Stimulated activated memory B cell treated with anti-CD40 and anti-IgM and Interleukin-4, amounts not matched to agents 10 μg/mL and 1 μg/mL and 100 μg/mL, for 72 hours (primary cell): ENCODE measurements around the gene GIT2.
"Not testable (repeated sequence)": the region's sequence is repeated elsewhere in the genome, so short reads cannot be mapped to it uniquely, and the experiment has no call there.

ENCODE experiments used
- ATAC-seq: fragments of 150-1000 bp; cut with Tn5 transposase; 2 replicates; pipeline ENCODE4 v1.10.0; 2021
- H3K27ac Mint-ChIP-seq: one replicate; pipeline ENCODE4 v1.8.0; 2022; ENCODE audit warnings: mild to moderate bottlenecking, mixed read lengths
- H3K27me3 Mint-ChIP-seq: one replicate; pipeline ENCODE4 v1.8.0; 2022; ENCODE audit warnings: mixed read lengths
- H3K36me3 Mint-ChIP-seq: one replicate; pipeline ENCODE4 v1.8.0; 2022; ENCODE audit warnings: mixed read lengths
- H3K4me1 Mint-ChIP-seq: one replicate; pipeline ENCODE4 v1.8.0; 2022; ENCODE audit warnings: mixed read lengths
- H3K4me3 Mint-ChIP-seq: one replicate; pipeline ENCODE4 v1.8.0; 2022; ENCODE audit warnings: mild to moderate bottlenecking, moderate library complexity, mixed read lengths
- H3K9me3 Mint-ChIP-seq: one replicate; pipeline ENCODE4 v1.8.0; 2022; ENCODE audit warnings: mixed read lengths

Gene GIT2

DNA sequence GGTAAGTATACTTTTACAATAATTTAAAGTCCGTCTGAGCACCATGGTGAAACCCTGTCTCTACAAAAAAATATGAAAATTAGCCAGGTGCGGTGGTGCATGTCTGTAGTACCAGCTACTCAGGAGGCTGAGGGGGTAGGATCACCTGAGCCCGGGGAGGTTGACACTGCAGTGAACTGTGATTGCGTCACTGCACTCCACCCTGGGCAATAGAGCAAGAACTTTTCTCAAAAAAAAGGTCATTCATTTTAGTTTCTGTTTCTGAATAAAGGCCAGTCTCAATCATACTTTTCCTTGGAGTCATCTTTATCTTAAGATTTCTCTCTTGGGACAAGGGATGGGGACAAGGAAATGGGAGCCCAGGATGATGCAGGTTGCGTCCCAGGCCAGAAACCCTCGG is 16.0 kb upstream of the GIT2 start:
- H3K4me3 Mint-ChIP-seq: peak overlapping the region; percentile 83
- peaks cover 5% of the 10 kb centered on the region for H3K9me3 Mint-ChIP-seq
- peak; percentile 96 for ATAC-seq
- peaks cover 75% of the 10 kb centered on the region for H3K4me1 Mint-ChIP-seq
- peak overlapping the region; percentile 86 for H3K27ac Mint-ChIP-seq
- H3K36me3 Mint-ChIP-seq: peaks cover 51% of the 10 kb centered on the region
- H3K27me3 Mint-ChIP-seq: no peaks in the 10 kb centered on the region

DNA sequence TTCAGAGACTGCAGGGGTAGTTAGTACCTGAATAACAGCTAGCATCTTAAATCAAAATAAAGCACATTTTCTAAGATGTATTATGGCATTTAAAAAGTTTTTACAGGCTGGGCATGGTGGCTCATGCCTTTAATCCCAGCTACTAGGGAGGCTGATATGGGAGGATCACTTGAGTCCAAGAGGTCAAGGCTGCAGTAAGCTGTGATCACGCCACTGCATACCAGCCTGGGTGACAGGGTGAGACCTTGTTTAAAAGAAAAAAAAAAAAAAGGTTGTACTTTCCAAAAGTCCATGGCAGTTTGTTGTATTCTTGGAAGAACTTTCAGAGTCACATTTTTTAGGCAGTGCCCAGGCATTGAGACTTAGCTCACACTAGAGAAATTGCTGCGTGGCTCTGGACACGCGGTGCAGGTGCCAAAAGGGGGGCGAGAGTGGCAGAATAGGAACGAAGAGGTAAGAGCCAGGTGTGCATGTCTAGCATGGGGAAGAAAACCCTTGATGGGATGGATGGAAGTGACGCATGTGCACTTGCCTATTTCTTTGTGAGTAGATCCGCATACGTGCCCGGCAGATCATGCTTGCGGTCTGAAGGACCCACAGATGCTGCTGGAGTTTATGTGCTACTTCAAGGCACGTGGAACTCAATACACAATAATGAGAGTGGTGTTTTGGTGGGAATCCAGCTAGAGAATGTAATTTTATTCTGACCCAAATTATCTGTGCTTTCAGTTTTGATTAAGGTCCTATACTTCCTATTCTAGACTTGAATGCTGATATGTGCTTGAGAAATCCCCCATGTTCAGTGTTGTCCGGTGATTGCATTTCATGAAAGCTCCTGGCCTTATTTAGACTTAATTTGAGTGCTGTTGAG is 14.9 kb upstream of the GIT2 start:
- no peaks in the 10 kb centered on the region for H3K27me3 Mint-ChIP-seq
- H3K9me3 Mint-ChIP-seq: peaks cover 5% of the 10 kb centered on the region
- peak overlapping the region; percentile 86 for H3K27ac Mint-ChIP-seq
- H3K36me3 Mint-ChIP-seq: peaks cover 57% of the 10 kb centered on the region
- ATAC-seq: peak; percentile 74
- peaks cover 82% of the 10 kb centered on the region for H3K4me1 Mint-ChIP-seq
- H3K4me3 Mint-ChIP-seq: peak overlapping the region; percentile 83

DNA sequence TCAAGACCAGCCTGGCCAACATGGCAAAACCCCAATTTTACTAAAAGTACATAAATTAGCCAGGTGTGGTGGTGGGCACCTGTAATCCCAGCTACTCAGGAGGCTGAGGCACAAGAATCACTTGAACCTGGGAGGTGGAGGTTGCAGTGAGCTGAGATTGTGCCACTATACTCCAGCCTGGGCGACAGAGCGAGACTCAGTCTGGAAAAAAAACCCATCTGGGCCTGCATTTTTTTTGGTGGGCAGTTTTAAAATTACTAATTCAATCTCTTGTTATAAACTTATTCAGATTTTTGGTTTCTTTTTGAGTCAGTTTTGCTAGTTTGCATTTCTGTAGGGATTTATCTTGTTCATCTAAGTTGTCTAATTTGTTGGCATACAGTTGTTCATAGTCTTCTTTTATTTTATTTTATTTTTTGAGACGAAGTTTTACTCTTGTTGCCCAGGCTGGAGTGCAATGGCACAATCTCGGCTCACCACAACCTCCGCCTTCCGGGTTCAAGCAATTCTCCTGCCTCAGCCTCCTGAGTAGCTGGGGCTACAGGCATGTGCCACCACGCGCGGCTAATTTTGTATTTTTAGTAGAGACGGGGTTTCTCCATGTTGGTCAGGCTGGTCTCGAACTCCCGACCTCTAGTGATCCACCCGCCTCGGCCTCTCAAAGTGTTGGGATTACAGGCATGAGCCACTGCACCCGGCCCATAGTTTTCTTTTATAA is 12.7 kb upstream of the GIT2 start:
- H3K36me3 Mint-ChIP-seq: peaks cover 38% of the 10 kb centered on the region
- peaks cover 87% of the 10 kb centered on the region for H3K4me1 Mint-ChIP-seq
- ATAC-seq, H3K27me3 Mint-ChIP-seq, H3K9me3 Mint-ChIP-seq: not testable (repeated sequence)
- peak overlapping the region; percentile 70 for H3K4me3 Mint-ChIP-seq
- H3K27ac Mint-ChIP-seq: peak overlapping the region; percentile 86

DNA sequence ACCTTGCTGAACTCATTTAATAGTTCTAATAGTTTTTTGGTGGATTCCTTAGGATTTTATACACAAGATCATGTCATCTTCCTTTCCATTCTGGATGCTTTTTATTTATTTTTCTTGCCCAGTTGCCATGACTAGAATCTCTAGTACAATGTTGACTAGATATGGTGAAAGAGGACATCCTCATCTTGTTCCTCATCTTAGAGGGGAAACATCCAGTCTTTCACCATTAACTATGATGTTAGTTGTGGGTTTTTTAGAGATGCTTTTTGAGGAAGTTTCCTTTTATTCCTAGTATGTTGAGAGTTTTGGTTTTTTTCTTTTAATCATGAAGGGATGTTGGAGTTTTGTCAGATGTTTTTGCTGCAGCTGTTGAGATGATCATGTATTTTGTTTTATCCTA is 11.7 kb upstream of the GIT2 start:
- Mint-ChIP-seq H3K27me3 (no peaks in the 10 kb centered on the region), H3K27ac (peak overlapping the region; percentile 86), H3K4me3 (peak overlapping the region; percentile 15), H3K9me3 (peaks cover 5% of the 10 kb centered on the region), H3K4me1 (peaks cover 93% of the 10 kb centered on the region), H3K36me3 (peaks cover 41% of the 10 kb centered on the region)
- no peak for ATAC-seq

GRCh38 chr12:110006115-110006514 is 9.9 kb upstream of the GIT2 start:
- no peak for ATAC-seq
- Mint-ChIP-seq H3K27me3 (no peaks in the 10 kb centered on the region), H3K36me3 (peaks cover 32% of the 10 kb centered on the region), H3K27ac (peak overlapping the region; percentile 86), H3K4me1 (peaks cover 88% of the 10 kb centered on the region), H3K9me3 (peaks cover 5% of the 10 kb centered on the region), H3K4me3 (no peak overlapping the region)

GRCh38 chr12:110005319-110005973 is 9.3 kb upstream of the GIT2 start:
- peaks cover 85% of the 10 kb centered on the region for H3K4me1 Mint-ChIP-seq
- H3K9me3 Mint-ChIP-seq: peaks cover 5% of the 10 kb centered on the region
- H3K36me3 Mint-ChIP-seq: peaks cover 32% of the 10 kb centered on the region
- ATAC-seq: peak; percentile 75
- no peaks in the 10 kb centered on the region for H3K27me3 Mint-ChIP-seq
- H3K4me3 Mint-ChIP-seq: peak overlapping the region; percentile 69
- peak overlapping the region; percentile 86 for H3K27ac Mint-ChIP-seq

DNA sequence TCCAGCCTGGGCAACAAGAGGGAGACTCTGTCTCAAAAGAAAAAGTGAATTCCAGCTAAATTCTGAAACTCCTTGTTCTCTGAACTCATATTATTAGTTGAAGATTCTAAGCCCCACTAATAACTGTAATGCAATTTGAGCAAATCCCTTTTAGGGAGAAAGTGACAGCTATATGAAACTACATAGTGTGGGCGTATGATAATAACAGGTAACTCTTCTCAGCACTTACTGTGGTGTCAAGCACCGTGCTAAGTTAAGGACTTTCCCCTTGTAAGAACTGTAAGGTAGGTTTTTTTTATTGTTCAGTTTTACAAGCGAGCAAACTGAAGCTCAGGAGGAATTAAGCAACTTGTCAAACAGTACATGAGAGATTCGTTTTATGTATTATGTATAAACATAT is 8.4 kb upstream of the GIT2 start:
- peak; percentile 81 for ATAC-seq
- Mint-ChIP-seq H3K4me3 (peak overlapping the region; percentile 46), H3K36me3 (peaks cover 36% of the 10 kb centered on the region), H3K9me3 (peaks cover 5% of the 10 kb centered on the region), H3K27ac (peak overlapping the region; percentile 86), H3K4me1 (peaks cover 77% of the 10 kb centered on the region), H3K27me3 (no peaks in the 10 kb centered on the region)

- Mint-ChIP-seq H3K4me1 (peaks cover 74% of the 10 kb centered on the region), H3K27me3 (no peaks in the 10 kb centered on the region), H3K9me3 (peaks cover under 1% of the 10 kb centered on the region), H3K27ac (peak overlapping the region; percentile 86), H3K4me3 (peak overlapping the region; percentile 48), H3K36me3 (peaks cover 27% of the 10 kb centered on the region)
- ATAC-seq: no peak
These were observed 6.7 kb upstream of the GIT2 start for GRCh38 chr12:110002676-110003515.

- no peak for ATAC-seq
- H3K4me1 Mint-ChIP-seq: peaks cover 72% of the 10 kb centered on the region
- H3K27me3 Mint-ChIP-seq: no peaks in the 10 kb centered on the region
- peaks cover 17% of the 10 kb centered on the region for H3K36me3 Mint-ChIP-seq
- no peaks in the 10 kb centered on the region for H3K9me3 Mint-ChIP-seq
- H3K4me3 Mint-ChIP-seq: peak overlapping the region; percentile 99
- H3K27ac Mint-ChIP-seq: peak overlapping the region; percentile 98
These were observed 5.4 kb upstream of the GIT2 start for GRCh38 chr12:110001596-110001995.

DNA sequence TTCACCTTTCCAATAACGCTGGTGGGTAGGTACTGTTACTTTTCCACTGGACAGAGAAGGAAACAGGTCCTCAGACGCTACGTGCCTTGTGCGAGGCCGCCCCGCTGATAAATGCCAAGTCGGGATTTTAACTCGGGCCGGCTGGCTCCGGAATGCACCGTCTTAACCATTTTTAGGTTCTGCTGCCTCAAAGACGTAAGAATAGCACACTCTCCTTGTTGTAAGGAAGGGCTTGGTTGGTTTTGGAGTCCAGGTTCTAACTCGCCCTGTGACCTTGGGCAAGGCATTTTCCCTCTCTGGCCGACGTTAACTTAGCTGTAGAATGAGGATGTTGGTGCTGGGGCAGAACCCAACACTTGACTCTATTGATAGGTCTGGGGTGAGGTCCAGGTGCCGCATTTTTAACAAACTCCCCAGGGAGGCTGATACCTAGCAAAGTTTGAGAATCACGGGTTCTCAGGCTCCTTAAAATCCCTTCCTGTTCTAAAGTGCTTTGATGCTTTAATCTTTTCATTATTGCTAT is 3.9 kb upstream of the GIT2 start:
- Mint-ChIP-seq H3K4me1 (peaks cover 57% of the 10 kb centered on the region), H3K27me3 (no peaks in the 10 kb centered on the region), H3K27ac (peak overlapping the region; percentile 98), H3K9me3 (no peaks in the 10 kb centered on the region), H3K4me3 (peak overlapping the region; percentile 99), H3K36me3 (peaks cover 14% of the 10 kb centered on the region)
- peak; percentile 4 for ATAC-seq

GRCh38 chr12:109999649-109999971 is 3.4 kb upstream of the GIT2 start:
- Mint-ChIP-seq H3K27me3 (no peaks in the 10 kb centered on the region), H3K4me3 (peak overlapping the region; percentile 99), H3K27ac (peak overlapping the region; percentile 98), H3K4me1 (peaks cover 57% of the 10 kb centered on the region), H3K9me3 (no peaks in the 10 kb centered on the region), H3K36me3 (peaks cover 14% of the 10 kb centered on the region)
- no peak for ATAC-seq

- H3K4me1 Mint-ChIP-seq: peaks cover 57% of the 10 kb centered on the region
- H3K9me3 Mint-ChIP-seq: no peaks in the 10 kb centered on the region
- ATAC-seq: peak; percentile 83
- peak within 1 kb of the TSS; percentile 98 for H3K27ac Mint-ChIP-seq
- H3K36me3 Mint-ChIP-seq: peaks cover 14% of the 10 kb centered on the region
- H3K4me3 Mint-ChIP-seq: peak within 1 kb of the TSS; percentile 99
- H3K27me3 Mint-ChIP-seq: no peaks in the 10 kb centered on the region
These were observed 2.9 kb upstream of the GIT2 start, which contains the start of gene ANKRD13A for GRCh38 chr12:109998904-109999648. ANKRD13A (plus strand) TSS chr12:109999430; CDS start chr12:109999689, 259 bp downstream.

DNA sequence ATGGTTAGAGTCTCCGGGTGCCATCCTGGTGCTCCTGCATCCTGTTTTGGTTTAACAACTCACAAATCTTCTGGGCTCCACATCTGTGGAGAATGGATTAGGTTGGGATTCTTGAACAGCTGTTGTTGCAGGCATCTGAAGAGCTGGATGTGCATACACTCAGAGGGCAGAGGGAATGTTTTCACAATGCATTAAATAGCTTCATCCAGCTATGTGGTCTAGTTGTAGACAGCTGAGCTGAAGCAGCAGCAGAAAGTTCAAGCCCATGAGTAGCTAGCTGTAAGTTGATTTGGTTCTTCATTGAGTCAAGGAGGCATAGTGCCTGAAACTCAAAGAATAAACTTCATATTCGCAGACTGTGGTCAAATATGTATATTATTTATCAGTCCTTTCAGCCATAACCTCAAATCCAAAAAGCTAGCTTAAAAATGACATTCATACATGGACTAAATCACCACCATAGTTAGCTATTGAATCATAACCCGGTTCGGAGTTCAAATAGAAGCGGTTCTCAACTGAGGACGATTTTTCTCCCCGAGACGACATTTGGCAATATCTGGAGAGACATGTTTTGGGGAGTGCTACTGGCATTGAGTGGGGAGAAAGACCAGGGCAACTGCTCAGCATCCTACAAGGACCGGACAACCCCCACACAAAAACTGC is 2.2 kb upstream of the GIT2 start:
- H3K9me3 Mint-ChIP-seq: no peaks in the 10 kb centered on the region
- ATAC-seq: no peak
- peaks cover 10% of the 10 kb centered on the region for H3K36me3 Mint-ChIP-seq
- peaks cover 54% of the 10 kb centered on the region for H3K4me1 Mint-ChIP-seq
- peak overlapping the region; percentile 87 for H3K4me3 Mint-ChIP-seq
- peak overlapping the region; percentile 98 for H3K27ac Mint-ChIP-seq
- H3K27me3 Mint-ChIP-seq: no peaks in the 10 kb centered on the region
